HG02870 (cell line): Measurements from ENCODE around the gene SND1.

ENCODE experiments used
- ATAC-seq: cut with Tn5 transposase; IDR thresholded peaks from one replicate; pipeline ENCODE4 v1.9.1; 2021; ENCODE audit warnings: mild to moderate bottlenecking, moderate library complexity; ENCODE audit not compliant: unreplicated experiment

The SND1 gene

DNA sequence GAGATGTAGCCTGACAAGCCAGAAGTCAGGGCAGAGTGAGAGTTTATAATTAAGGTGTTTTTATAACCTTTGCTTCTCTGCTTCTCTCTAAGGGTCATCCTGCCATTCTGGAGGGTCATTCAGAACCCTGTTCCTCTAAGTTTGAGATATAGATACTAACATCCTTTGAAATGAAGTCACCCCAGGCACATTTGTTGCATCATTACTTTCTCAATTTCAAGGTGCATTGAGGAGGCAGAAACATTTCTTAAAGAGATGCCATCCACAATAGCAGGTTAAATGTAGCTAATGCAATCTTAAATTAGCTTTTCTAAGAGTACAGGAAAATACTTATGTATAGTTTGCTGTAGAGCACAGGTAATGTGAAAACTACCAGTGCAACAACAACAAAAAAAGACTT is 272.9 kb downstream of the SND1 start:
- ATAC-seq, result no peak

DNA sequence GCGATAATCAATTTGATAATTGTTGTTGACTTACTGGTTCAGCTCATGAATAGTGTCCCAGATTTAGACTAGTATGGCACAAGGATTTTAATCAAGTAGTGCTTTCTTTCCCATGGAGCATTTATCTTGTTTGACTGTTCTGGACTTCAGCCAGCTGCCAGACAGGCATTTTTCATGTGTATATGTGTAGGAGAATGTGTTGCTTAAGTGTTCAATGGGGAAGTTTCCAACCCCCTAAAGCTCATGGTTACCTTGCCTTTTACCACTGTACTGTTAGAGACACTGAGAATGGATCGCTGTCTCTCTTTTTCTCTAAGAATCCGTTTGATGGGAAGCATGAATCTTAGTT is 275.3 kb downstream of the SND1 start:
- no peak for ATAC-seq

DNA sequence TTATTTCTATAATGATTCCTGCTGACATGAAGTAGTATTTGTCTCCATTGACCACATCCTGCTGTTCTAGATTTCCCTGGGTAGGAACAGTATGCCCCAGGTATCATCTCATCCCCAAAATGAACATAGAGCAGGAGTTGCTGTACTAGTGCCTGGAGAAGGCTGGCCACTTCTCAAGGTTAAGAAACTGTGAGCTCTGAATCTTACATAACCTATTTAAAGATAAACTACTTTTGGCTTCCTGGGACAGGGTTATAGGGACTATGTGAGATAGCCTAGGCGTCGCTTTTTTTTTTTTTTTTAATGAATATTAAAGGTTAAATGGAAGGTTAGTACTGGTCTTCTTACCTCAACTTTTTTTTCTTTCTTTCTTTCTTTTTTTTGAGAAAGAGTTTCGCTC is 276.2 kb downstream of the SND1 start:
- no peak for ATAC-seq

DNA sequence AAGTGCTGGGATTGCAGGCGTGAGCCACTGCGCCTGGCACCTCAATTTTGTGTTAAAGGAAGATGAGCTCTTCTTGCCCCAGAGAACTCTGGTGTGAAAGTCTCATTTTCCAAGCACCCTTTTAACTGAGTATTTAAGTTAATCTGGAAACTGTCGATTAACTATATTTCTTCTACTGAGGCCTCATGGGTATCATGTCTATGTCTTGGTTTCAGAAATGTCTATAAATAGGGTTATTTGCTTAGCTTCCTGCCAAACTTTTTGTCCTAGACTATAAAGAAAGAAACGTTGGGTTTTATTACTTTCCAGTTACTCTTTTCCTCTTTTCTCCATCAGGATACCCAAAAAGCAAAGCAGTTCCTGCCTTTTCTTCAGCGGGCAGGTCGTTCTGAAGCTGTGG is 276.9 kb downstream of the SND1 start:
- ATAC-seq, result no peak

GRCh38 chr7:127930341-127931328 is 278.6 kb downstream of the SND1 start:
- ATAC-seq, result peak; percentile 33

DNA sequence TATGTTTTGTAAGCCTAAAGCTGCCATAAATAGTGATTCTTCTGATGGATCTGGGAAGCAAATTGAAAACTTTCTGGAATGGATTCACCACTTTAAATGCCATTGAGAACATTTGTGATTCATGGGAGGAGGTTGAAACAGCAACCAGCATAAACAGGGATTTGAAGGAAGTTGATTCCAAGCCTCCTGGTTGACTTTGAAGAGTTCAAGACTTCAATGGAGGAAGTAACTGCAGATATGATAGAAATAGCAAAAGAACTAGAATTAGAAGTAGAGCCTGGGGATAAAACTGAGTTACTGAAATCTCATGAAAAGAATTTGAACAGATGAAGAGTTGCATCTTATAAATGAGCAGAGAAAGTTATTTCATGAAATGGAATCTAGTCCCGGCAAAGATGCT is 280.1 kb downstream of the SND1 start:
- no peak for ATAC-seq

- no peak for ATAC-seq
Measured at GRCh38 chr7:127932496-127932895, 280.5 kb downstream of the SND1 start.

- no peak for ATAC-seq
Measured at GRCh38 chr7:127933146-127933545, 281.2 kb downstream of the SND1 start.

DNA sequence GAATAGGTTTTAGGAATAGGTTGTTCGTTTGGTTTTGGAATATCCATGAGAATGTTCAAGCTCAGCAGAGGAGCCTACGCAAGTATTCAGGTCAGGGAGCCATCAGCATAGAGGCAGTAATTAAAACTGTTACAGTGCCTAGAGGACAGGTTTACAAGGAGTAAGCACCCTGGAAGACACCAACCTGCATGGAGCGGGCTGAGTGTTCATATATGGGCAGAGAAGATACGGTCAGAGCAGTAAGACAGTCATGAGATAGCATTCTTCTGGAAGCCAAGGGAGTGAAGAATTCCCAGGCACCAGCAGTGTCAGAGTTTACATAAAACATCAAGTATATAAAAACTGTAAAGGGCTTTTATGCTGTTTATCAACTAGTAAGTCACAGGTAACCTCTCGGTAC is 282.7 kb downstream of the SND1 start:
- no peak for ATAC-seq

DNA sequence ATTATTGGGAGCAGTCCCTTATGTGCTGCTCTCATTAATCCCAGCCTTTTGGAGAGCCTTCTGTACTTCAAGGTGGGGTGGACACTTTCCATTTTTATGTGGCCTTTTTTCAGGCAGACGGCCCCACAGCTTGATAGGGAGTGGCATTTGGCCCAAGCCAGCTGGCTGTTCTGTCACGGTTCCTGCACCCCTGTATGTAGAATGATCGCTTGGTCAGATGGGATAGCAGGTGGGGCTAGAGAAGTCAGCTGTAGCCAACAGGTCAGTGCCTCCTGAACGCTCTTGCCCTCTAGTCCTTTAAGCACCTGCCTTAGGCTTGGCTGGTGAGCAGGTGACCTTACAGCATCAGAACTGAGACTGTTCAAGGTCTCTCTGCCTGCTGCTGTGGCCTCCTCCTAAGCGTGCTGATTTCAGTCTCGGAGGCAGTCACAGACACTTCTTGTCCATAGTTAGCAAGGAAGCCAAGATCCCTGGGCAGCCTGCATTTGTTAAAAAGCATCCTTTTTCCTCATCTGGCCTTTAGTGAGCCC is 283.9 kb downstream of the SND1 start:
- ATAC-seq, result no peak

DNA sequence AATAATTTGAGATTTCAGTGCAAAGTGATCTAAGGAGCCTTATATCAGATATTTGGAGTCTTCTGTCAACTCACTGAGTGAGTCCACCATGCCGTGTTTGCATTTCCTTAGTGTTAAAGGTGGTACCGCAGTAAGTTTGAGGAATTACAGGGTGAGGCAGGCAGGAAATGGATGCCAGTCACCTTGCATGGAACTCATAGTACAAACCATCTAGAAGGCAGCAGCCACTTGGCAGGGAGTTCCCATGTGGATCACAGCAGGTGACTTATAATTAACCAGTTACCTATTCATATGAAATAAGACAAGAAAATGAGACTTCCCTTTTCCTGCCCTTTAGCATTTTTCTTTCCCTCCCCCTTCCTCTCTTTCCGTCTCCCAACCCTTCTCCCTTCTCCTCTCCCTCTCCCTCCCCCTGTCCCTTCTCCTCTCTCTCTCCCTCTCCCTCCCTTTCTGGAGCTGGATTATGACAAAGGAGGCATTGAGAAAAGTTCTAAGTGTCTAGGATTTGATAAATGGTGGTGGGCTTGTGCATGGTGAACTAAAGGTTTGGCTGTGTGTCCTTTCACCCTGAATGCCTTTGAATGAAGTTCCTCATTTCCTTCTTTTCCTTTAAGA is 285.2 kb downstream of the SND1 start:
- no peak for ATAC-seq

GRCh38 chr7:127938588-127938987 is 286.6 kb downstream of the SND1 start:
- no peak for ATAC-seq

DNA sequence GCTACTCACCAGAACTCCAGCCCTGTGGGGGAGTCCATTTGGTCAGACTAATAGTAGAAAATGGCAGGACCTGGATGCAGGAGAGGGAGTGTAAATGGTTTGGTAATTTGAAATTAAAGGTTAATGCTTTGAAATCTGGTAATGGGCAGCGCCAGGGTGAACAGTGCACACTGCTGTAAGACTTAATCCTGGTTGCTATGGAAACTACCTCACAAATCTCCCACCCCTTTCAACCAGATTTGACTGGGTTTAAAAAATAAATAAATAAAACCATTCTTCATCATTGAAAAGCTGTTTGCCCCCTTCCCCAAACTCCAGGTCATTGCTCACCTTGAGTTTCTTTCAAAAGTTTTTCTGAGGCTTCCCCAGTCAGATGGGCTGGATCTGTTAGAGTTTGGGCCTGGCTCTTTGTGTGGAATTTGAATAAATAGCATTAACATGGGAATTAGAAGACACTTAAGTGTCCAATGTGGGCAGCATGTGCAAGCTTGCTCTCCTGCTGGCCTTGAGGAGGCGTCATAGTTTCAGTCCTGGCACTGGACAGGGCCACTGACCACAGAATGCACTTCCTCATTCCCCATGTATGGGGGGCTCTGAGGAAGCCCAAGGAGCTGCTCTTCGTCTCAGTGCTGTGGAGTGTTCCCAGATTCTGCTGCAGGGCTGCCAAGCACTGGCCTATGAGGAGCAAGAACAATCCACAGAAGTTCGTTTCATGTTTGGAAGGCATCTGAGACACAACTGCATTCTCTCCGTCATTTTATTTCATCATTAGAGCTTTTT is 288.6 kb downstream of the SND1 start:
- ATAC-seq, result no peak

DNA sequence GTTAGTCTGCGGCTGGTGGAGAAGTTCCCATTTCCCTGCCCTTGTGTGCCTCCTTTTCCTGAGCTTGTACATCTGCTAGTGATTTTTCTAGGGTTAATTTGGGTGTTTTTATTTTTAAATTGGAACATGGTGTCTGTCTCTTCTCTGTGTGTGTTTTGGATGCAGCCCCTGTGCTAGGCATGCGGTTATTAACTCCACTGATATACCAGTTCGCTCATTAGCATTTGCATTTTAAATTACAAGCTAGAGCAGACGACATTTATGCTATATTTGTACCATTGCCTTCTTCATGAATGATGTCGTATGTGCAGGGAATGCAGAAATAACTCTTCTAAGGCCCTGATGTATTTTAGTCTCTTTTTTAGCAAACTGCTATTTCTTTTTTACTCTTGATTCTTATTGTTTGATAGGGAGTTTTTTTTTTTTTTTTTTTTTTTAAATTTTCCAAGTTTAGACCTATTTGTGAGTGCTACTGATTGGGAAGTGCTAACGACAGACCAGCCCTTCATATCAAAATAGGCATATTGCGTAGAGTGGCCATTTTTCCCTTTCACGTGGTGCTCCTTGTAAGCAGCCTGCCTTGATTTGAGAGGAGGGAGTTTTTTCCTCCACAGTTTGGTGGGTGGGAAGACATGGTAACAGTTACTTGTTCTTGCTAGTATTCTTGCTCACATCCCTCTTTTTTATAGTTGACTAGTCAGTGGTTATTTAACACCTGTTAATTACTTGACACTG is 289.6 kb downstream of the SND1 start:
- no peak for ATAC-seq

DNA sequence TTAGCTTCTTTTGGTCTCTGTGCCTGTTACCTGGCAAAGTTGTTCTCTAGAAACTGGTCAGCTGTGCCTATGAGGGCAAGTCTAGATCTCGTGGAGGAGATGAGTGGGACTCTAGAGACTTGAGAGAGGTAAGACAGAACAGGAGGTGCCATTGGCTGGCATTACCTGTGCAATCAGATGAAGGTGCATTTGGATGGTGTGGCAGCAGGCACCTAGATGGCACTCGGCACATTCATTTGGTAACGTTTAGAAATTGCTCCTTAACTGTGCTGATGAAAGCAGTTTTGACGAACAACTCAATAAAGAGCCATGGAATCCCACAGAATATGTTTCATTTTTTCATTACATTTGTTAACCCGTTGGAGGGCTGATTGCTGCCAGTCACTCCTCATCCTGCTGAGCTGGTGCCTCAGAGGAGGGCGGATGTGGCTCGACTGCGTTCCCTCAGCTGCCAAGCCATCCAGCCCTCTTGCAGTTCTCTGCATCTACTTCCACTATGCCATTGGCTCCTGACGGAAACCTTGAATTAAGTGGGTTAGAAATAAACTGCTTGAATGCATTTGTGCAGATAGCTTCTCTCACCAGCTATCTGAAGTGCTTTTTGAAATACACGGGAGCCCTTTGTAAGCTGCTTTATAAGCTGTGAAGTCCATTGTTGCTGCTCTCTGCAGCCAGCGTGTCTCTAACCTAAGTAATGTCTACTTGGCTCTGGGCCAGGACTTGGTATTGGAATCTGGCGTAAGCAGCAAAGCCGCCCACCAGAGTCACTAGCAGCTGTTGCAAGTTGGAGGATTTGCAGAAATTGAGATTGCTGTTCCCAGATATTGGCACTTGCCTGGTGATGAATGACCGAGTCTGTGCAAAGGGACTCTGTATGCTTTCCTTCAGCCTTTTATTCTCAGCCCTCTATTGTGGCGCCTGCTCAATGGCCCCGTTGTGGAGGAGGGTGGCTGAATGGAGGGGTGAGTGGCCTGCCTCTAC is 291.8 kb downstream of the SND1 start:
- no peak for ATAC-seq

DNA sequence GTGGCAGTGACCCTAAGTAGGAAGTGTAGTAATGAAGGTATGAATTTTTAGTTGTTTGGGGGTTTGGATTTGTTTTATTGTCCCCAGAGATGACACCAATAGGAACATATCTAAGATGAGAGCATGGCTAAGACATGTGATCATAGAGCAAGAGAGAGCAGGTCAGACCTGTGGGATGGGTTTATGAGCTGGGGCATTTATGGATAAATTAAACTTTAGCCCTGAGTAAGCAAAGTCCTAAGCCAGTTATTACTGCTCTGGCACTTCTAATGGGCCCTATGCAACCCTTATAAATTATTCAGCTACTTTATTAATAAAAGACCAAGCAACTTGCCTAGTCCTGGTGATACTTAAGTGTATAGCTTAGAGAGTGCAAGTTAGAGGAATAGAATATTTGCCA is 294.1 kb downstream of the SND1 start:
- no peak for ATAC-seq

DNA sequence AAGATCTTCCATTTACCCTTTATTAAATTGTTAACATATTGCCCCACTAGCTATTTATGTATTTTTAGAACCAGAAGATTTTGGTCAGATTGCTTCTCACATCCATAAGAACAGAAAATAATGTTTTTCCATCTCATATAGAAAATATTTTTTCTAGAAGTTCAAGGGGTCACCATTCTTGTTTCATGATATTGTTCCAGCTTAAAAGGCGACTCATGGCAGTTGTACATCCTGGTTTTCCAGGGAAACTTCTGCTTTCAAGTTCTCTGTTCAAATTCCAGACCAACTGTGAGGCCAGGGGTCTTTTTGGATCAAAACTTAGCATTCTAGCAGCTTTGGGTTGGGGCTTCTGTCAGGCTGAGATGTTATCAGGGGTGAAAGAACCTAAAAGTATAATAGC is 294.9 kb downstream of the SND1 start:
- ATAC-seq, result no peak

- ATAC-seq, result no peak
Measured at GRCh38 chr7:127948312-127948711, 296.3 kb downstream of the SND1 start.

GRCh38 chr7:127948930-127949329 is 296.9 kb downstream of the SND1 start:
- no peak for ATAC-seq
